ENCODE results near the gene TEX261.

TEX261 gene

DNA sequence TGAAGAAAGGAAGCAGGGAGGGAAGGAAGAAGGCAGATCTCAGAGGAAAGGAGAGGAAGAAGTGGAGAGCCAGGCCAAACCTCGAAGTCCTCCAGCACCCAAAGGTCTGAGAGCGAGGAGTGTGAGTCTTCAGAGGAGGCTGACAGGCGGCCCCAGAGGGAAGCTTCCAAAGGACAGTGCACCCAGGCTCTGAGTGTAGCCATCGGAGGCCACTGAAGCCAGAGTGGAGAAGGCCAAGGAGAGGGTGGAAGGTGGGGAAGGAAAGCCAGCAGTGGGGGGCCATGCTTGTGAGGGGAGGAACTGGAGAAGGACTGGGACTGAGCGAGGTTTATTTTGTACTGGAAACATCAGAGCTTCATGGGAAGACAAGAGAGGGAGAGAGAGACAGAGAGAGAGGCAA is 53.0 kb downstream of the TEX261 start:
- TF ChIP-seq, protein P1, sequence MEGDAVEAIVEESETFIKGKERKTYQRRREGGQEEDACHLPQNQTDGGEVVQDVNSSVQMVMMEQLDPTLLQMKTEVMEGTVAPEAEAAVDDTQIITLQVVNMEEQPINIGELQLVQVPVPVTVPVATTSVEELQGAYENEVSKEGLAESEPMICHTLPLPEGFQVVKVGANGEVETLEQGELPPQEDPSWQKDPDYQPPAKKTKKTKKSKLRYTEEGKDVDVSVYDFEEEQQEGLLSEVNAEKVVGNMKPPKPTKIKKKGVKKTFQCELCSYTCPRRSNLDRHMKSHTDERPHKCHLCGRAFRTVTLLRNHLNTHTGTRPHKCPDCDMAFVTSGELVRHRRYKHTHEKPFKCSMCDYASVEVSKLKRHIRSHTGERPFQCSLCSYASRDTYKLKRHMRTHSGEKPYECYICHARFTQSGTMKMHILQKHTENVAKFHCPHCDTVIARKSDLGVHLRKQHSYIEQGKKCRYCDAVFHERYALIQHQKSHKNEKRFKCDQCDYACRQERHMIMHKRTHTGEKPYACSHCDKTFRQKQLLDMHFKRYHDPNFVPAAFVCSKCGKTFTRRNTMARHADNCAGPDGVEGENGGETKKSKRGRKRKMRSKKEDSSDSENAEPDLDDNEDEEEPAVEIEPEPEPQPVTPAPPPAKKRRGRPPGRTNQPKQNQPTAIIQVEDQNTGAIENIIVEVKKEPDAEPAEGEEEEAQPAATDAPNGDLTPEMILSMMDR (IDR thresholded peaks at IDR 0.05; ENCODE audit: low read depth, low read length): no peak
- no peak overlapping the region for H3K4me3 ChIP-seq (ENCODE audit: low read depth, low read length)

DNA sequence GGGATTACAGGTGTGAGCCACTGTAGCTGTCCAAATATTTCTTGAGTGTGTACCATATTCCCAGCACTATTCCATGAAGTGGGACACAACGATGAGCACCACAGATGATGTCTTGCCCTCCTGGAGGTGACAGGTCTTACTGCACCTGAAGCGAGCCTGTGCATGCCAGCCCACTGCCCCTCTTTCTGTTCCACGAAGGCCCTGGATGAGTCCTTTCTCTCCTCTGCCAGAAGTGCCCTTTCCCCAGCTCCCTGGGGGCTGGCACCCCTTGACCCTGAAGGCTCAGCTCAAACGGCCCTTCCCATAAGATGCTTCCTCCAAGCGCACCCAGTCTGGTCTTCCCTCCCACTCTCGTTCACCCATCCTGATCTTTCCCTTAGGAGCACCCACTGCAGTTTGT is 53.5 kb downstream of the TEX261 start:
- TF ChIP-seq, protein P1 (IDR thresholded peaks at IDR 0.05; ENCODE audit: low read depth, low read length): no peak
- no peak overlapping the region for H3K4me3 ChIP-seq (ENCODE audit: low read depth, low read length)

DNA sequence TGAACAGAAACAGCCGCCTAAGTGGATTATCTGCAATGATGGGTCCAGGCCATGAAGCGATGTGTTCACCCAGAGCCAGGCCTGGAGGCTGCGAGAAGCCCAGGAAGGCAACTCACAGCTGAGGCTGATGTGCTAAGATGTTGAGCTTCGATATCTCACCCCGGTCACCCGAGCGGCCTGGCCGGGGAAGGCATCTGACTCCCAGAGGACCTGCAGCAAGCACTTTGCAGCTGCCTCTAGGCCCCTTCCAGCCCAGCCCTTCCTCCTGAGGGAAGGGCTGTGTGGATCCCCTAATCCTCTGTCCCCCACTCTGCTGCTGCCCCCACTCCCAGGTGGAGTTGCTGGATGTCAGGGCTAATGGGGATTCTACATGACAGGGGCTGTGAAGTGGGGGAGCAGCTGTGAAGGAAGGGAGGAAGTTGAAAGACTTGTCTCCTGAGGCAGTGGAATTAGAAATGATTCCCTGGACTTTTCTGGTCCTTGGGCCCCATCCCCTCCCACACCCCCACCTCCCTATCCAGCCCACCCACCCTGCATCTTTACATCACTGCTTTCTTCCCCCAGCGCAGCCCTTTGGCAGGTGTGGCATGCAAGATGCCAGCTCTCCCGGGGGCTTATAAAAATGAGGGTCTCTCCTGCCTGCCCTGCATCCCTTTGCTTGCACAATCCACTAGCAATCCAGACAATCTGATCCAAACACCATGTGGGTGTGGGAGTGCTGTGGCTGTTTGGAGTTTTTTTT is 54.7 kb downstream of the TEX261 start:
- H3K4me3 ChIP-seq (ENCODE audit: low read depth, low read length): no peak overlapping the region
- TF ChIP-seq, protein P1 (IDR thresholded peaks at IDR 0.05; ENCODE audit: low read depth, low read length): no peak

DNA sequence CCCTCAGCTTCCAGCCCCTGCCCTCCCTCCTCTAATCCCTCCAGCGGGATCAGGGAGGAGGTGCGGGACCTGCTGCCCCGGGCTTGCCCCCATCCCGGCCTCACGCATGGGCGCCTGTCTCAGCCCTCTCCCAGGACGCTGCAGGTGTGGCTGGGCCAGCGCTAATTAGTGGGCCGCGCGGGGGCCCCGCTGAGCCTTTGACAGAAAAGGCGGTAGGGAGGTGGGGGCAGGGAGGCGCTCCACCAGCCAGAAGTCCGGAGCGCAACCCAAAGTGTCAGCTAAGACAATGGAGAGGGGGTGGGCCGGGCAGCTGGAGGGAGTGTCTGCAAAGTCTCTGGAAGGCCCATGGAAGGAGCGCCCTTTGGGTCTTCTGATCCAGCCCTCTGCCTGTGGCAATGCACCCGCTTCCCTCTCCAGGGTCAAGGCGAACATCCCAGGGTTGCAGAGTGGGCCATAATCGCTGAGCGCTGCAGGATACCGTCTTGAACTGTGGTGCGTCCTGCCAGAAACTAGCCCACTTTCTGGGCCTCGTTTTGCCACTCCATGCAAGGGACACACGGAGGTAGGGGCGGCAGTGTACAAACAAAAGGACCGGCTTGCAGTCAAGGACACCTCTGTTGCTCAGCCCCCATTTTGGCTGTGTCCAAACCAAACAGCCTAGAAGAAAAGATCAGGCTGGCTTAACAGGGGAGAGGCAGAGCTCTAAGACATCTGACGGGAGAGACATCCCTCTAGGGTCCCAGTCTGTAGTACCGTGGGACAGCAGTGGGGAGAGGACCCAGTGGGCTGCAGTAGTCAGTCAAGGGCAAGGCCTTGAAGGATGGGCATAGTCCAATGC is 55.5 kb downstream of the TEX261 start:
- H3K4me3 ChIP-seq (ENCODE audit: low read depth, low read length): no peak overlapping the region
- TF ChIP-seq, protein P1 (IDR thresholded peaks at IDR 0.05; ENCODE audit: low read depth, low read length): no peak

DNA sequence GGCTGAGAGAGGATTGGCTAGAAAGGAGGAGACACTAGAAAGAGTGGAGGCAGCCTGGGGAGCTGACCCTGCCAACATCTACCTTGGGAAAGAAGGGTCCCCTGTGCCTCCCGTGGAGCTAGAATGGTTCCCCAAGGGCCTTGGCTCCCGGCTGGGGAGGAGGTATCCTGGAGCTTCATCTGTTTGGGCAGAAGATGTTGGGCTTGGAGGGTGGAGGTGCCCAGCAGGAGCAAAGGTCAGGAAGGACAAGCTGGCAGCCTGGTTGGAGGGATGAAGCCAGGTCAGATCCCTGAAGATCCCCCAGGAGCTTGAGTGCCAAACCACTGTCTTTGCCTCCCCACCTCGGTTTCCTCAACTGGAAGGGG is 56.1 kb downstream of the TEX261 start:
- TF ChIP-seq, protein P1 (IDR thresholded peaks at IDR 0.05; ENCODE audit: low read depth, low read length): no peak
- H3K4me3 ChIP-seq (ENCODE audit: low read depth, low read length): no peak overlapping the region

DNA sequence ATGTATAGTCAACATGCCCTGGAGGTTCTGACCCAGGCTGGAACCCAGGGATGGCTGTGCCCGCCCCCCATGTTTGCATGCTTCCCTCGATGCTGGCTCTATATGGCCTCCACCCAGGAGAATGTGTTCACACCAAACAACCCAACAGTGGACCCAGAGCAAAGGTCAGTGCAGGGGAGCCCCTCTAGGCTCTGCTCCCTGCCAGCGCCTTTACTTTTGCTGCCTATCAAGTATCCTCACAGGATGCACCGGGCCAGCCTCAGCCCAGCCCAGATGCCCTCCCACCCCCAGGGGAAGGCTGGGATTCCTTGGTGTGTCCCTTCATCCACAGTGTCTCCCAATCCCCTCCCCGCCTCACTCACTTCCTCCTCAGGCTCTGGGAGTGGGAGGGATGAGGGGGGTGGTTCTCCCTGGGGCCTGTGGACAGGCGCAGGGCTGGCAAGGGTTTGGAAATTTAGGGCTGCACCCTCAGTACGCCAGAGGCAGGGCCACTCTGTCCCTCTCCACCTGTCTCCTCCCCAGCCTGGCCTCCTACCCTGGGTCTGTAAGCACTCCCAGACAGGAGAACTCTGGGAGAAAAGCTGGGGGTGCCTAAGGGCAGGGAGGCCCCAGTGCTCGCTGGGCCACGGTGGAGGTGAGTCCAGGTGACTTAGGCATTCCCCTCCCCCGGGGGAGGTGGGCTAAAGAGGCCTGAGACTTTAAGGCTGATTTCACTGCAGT is 56.6 kb downstream of the TEX261 start:
- H3K4me3 ChIP-seq (ENCODE audit: low read depth, low read length): no peak overlapping the region
- TF ChIP-seq, protein P1 (IDR thresholded peaks at IDR 0.05; ENCODE audit: low read depth, low read length): no peak

All from WI38 (cell line).